ENCODE results near the gene ACTRT3.

GRCh38 chr3:169754711-169755110 is 14.7 kb downstream of the ACTRT3 start:
- no peak for TF ChIP-seq POLR2AphosphoS2 (conservative IDR thresholded peaks at IDR 0.05; ENCODE audit: low read length)
- no peak for TF ChIP-seq MYC (IDR thresholded peaks at IDR 0.05; ENCODE audit: borderline replicate concordance, low read length)
- TF ChIP-seq POLR2A (IDR thresholded peaks at IDR 0.05; ENCODE audit: low read length), result no peak
- TF ChIP-seq CTCF (IDR thresholded peaks at IDR 0.05), result no peak
- TF ChIP-seq SMC3 (IDR thresholded peaks at IDR 0.05), result no peak
- TF ChIP-seq JUNB (IDR thresholded peaks at IDR 0.05), result no peak
- no peak for TF ChIP-seq PHF8 (IDR thresholded peaks at IDR 0.05; ENCODE audit: borderline replicate concordance, low read depth)
- TF ChIP-seq HDAC2 (IDR thresholded peaks at IDR 0.05), result no peak
- TF ChIP-seq RAD21 (conservative IDR thresholded peaks at IDR 0.05 in 1 of 2, IDR thresholded peaks at IDR 0.05 in 1 of 2), result no peak
- no peak for TF ChIP-seq USF2 (IDR thresholded peaks at IDR 0.05)
- TF ChIP-seq BHLHE40 (IDR thresholded peaks at IDR 0.05; ENCODE audit: low read depth, low read length), result no peak
- no peak for TF ChIP-seq MAFK (IDR thresholded peaks at IDR 0.05; ENCODE audit: partially characterized antibody)

Measured in A549 (cell line).